HepG2 (cell line): ENCODE data around the gene SH2D5. TPM values are rescaled to one million over a fixed set of nuclear protein-coding genes. Genes with fewer than 3 reads are reported as not detected.

Experiments used
- ATAC-seq: fragments of 200-7000 bp; cut with Tn5 transposase; 3 replicates; pipeline ENCODE4 v1.9.1; 2020; ENCODE audit warnings: mild to moderate bottlenecking, moderate library complexity
- BruUV-seq: library from RNA; stranded (reverse); fragments of 400-500 nt; replicated peaks from 2 replicates; lab custom pipeline; 2021; lab: Mats Ljungman, UMichigan
- CTCF ChIA-PET: fragments of 300-600 bp; formaldehyde crosslinking; extraction: SDS; loops from one replicate; lab custom pipeline; 2021; ENCODE audit warnings: low total read pairs, inconsistent platforms, low intra/inter-chr PET ratio; lab: Yijun Ruan, JAX
- POLR2A ChIA-PET: fragments of 350-600 bp; sonication (Branson Sonifier 250); formaldehyde crosslinking; loops from one replicate; lab custom pipeline; 2020; ENCODE audit warnings: antibody characterized with exemption, inconsistent platforms; lab: Yijun Ruan, JAX
- DNase-seq: peaks from one replicate; pipeline ENCODE4 v3.0.0-alpha.2; 2015; ENCODE audit warnings: low spot score
- FAIRE-seq: peaks from 3 replicates; lab custom pipeline; 2011; peaks lifted over from hg19 to GRCh38; lab: Jason Lieb, UNC
- H2AFZ ChIP-seq: one replicate; pipeline ENCODE4 v1.6.1; 2011; ENCODE audit warnings: low read length, inconsistent platforms
- H3K27ac ChIP-seq: fragments of 300-600 bp; 3 replicates; pipeline ENCODE4 v1.8.0; 2011; ENCODE audit warnings: mixed run types, mild to moderate bottlenecking, mixed read lengths, low read length, inconsistent platforms; ENCODE audit not compliant: insufficient read depth; ENCODE audit errors: extremely low read length
- H3K27me3 ChIP-seq, 2 experiments: fragments of 200-600 bp in 1 of 2; 2 replicates in 1 of 2; 3 replicates in 1 of 2; pipeline versions ENCODE4 v1.6.0 to v1.8.0; 2011; ENCODE audit warnings: low read length in 2 of 2, mild to moderate bottlenecking in 2 of 2, moderate library complexity in 2 of 2, inconsistent platforms in 1 of 2; ENCODE audit not compliant: insufficient read depth in 2 of 2, control insufficient read depth in 1 of 2
- H3K36me3 ChIP-seq, 2 experiments: fragments of 200-600 bp in 1 of 2; replicated peaks in 1 of 2; 2 replicates in 1 of 2; 3 replicates in 1 of 2; pipeline versions ENCODE4 v1.5.1 to v1.8.0; 2011; ENCODE audit warnings: low read length in 2 of 2, inconsistent platforms in 1 of 2; ENCODE audit not compliant: insufficient read depth in 2 of 2, control insufficient read depth in 1 of 2
- H3K4me1 ChIP-seq: 2 replicates; pipeline ENCODE4 v1.5.1; 2012; ENCODE audit warnings: low read length, inconsistent platforms; ENCODE audit not compliant: insufficient read depth
- H3K4me2 ChIP-seq: 2 replicates; pipeline ENCODE4 v1.6.0; 2011; ENCODE audit warnings: low read depth, low read length, inconsistent platforms
- H3K4me3 ChIP-seq, 3 experiments: fragments of 200-600 bp in 1 of 3; sonication (generic), shearing (Covaris generic) in 1 of 3; replicated peaks in 1 of 3; 2 replicates each; pipeline ENCODE4 v1.5.1; 2011 to 2016; ENCODE audit warnings: low read length in 3 of 3, inconsistent platforms in 2 of 3, low read depth in 2 of 3, mild to moderate bottlenecking in 2 of 3, control low read depth in 1 of 3, mixed read lengths in 1 of 3; ENCODE audit not compliant: insufficient read depth in 1 of 3
- H3K79me2 ChIP-seq: one replicate; pipeline ENCODE4 v1.6.1; 2011; ENCODE audit warnings: low read length, inconsistent platforms; ENCODE audit not compliant: insufficient read depth
- H3K9ac ChIP-seq: 2 replicates; pipeline ENCODE4 v1.6.0; 2011; ENCODE audit warnings: mild to moderate bottlenecking, low read depth, low read length, inconsistent platforms; ENCODE audit not compliant: insufficient read depth
- H3K9me3 ChIP-seq: 2 replicates; pipeline ENCODE4 v1.5.1; 2012; ENCODE audit warnings: mild to moderate bottlenecking, low read length
- H4K20me1 ChIP-seq: 2 replicates; pipeline ENCODE4 v1.6.0; 2011; ENCODE audit warnings: inconsistent platforms, mild to moderate bottlenecking, low read length, moderate library complexity; ENCODE audit not compliant: insufficient read depth
- ARID3A ChIP-seq: IDR thresholded peaks from 2 replicates; pipeline ENCODE4 v1.6.1; 2012; ENCODE audit warnings: low read depth, low read length, improper control_type of control experiment
- GATAD2A ChIP-seq: IDR thresholded peaks from 2 replicates; pipeline ENCODE4 v1.6.1; 2016
- HMGA1 ChIP-seq: sonication (generic); formaldehyde crosslinking; conservative IDR thresholded peaks from 2 replicates; pipeline ENCODE4 v1.4.0; 2020; ENCODE audit warnings: missing genetic modification reagents
- PPARG ChIP-seq: conservative IDR thresholded peaks from 2 replicates; pipeline ENCODE4 v1.6.1; 2016; ENCODE audit warnings: missing biosample characterization, missing genetic modification reagents
- RARG ChIP-seq: sonication (generic); formaldehyde crosslinking; IDR thresholded peaks from 2 replicates; pipeline ENCODE4 v1.4.0; 2020; ENCODE audit warnings: low read depth, mild to moderate bottlenecking, missing genetic modification reagents
- SNAPC5 ChIP-seq: sonication (generic); formaldehyde crosslinking; IDR thresholded peaks from 2 replicates; pipeline ENCODE4 v1.8.1; 2023; ENCODE audit warnings: mild to moderate bottlenecking, missing genetic modification reagents, borderline replicate concordance
- ZBTB21 ChIP-seq: sonication (generic); formaldehyde crosslinking; IDR thresholded peaks from 2 replicates; pipeline ENCODE4 v1.4.0; 2020; ENCODE audit warnings: missing genetic modification reagents
- ZNF558 ChIP-seq: sonication (generic); formaldehyde crosslinking; IDR thresholded peaks from 2 replicates; pipeline ENCODE4 v1.9.0; 2022; ENCODE audit warnings: mild to moderate bottlenecking, missing genetic modification reagents, borderline replicate concordance
- ZNF687 ChIP-seq: sonication (generic); formaldehyde crosslinking; IDR thresholded peaks from 2 replicates; pipeline ENCODE4 v1.5.1; 2020; ENCODE audit warnings: mild to moderate bottlenecking, missing genetic modification reagents, moderate library complexity
- WGBS: methylation state at CpG from one replicate; pipeline ENCODE4 v1.1.6; 2017; ENCODE audit warnings: low lambda C conversion rate; 5-methylcytosine and 5-hydroxymethylcytosine counted together
- in situ Hi-C: cut with HindIII; loops from 2 replicates; pipeline ENCODE4 v1.10.0; 2017; ENCODE audit warnings: low pct_unique_long_range_greater_than_20kb; ENCODE audit not compliant: extremely low pct_ligation_motif_present
- intact Hi-C: fragments of 100-400 bp; cut with micrococcal nuclease; formaldehyde crosslinking; loops from one replicate; pipeline ENCODE4 v1.10.0; 2022; ENCODE audit not compliant: unreplicated experiment
- polyA plus RNA-seq, 8 experiments: library from polyadenylated mRNA; depleted of rRNA in 3 of 8; stranded (reverse) in 7 of 8; unstranded in 1 of 8; fragments of >200 nt; fragmentation: Illumina TruSeq in 4 of 8; extraction: Trizol in 4 of 8; gene quantifications; 2 replicates each; pipeline versions ENCODE4 v1.2.1 to v1.2.3, GENCODE V29; 2011 to 2016; ENCODE audit warnings: low read depth in 4 of 8, missing spikeins in 1 of 8, mixed read lengths in 1 of 8; ENCODE audit not compliant: insufficient read depth in 1 of 8
- total RNA-seq, 5 experiments: library from RNA; depleted of rRNA; stranded (reverse); fragments of >200 nt; fragmentation: Illumina TruSeq; extraction: Trizol; gene quantifications; 2 replicates each; pipeline ENCODE4 v1.2.3, GENCODE V29; 2016; ENCODE audit warnings: low read depth in 1 of 5

SH2D5 gene
- total and polyA plus RNA-seq, 2 of the 13 experiments (the other 11 are each of a cell fraction or from before 2014, with no cell fraction given), result 1.2 to 3.4 TPM

GRCh38 chr1:20713440-20713839, 19.1 kb downstream of the SH2D5 start (continued):
- TF ChIP-seq ARID3A (no peak), GATAD2A (CRISPR knock-in tag) (peak; percentile 23; the same call in 1 of the 2 replicates), ZNF558 (CRISPR knock-in tag) (no peak), PPARG (CRISPR knock-in tag) (no peak), HMGA1 (CRISPR knock-in tag) (no peak), ZBTB21 (CRISPR knock-in tag) (no peak), RARG (CRISPR knock-in tag) (no peak)

GRCh38 chr1:20712215-20712577, 20.3 kb downstream of the SH2D5 start:
- H4K20me1 ChIP-seq, result no peaks in the 10 kb centered on the region
- H3K4me2 ChIP-seq, result no peak overlapping the region
- H2AFZ ChIP-seq, result no peak overlapping the region
- H3K27me3 ChIP-seq, result peaks cover 2 to 13% of the 10 kb centered on the region in 2 experiments; a peak in 3 of 5 replicates
- no peak overlapping the region for H3K9ac ChIP-seq
- intact Hi-C loops (no loop called here), in situ Hi-C loops (no loop called here)
- no peaks in the 10 kb centered on the region for H3K36me3 ChIP-seq
- ChIA-PET POLR2A (interaction anchor here (1.7 kb wide), 1 partner anchor 74 kb away, joined by 6 read pairs; the partner anchor contains the start of gene HP1BP3), CTCF (no interaction called here)
- H3K27ac ChIP-seq, result no peak overlapping the region
- FAIRE-seq, result no peak
- no peaks in the 10 kb centered on the region for H3K79me2 ChIP-seq
- WGBS, result 47% methylated on average over 6 of the region's 6 CpGs
- H3K4me3 ChIP-seq, result no peak overlapping the region
- peaks cover 21% of the 10 kb centered on the region for H3K4me1 ChIP-seq
- no peaks in the 10 kb centered on the region for H3K9me3 ChIP-seq
- BruUV-seq, result no TSS peak
- no peak for DNase-seq
- no peak for ATAC-seq
- TF ChIP-seq ZNF687 (0 out of 2 replicates have a peak, but pooled peaks have one; percentile 4), SNAPC5 (no peak)
- TF ChIP-seq, all 625 proteins: peak for 1
